Epithelial cell of proximal tubule (primary cell): ENCODE results near the gene NAA15. TPM values are rescaled to one million over a fixed set of nuclear protein-coding genes. Genes with fewer than 3 reads are reported as not detected.
A peak's percentile ranks its signal among the peaks of the same experiment; 100 is the strongest.

Source experiments
- DNase-seq: peaks from one replicate; pipeline ENCODE4 v3.0.0-alpha.2; 2011; ENCODE audit warnings: low read depth
- H3K4me3 ChIP-seq: 2 replicates; pipeline ENCODE4 v1.5.1; 2011; ENCODE audit warnings: low read depth, mild to moderate bottlenecking, low read length
- total RNA-seq: library from RNA; depleted of rRNA; stranded (reverse); fragments of >200 nt; gene quantifications from 2 replicates; pipeline ENCODE4 v1.2.3, GENCODE V29; 2015
- TF ChIP-seq, protein P1 (sequence below): conservative IDR thresholded peaks from 2 replicates; pipeline ENCODE4 v1.5.1; 2012; ENCODE audit warnings: low read depth, mild to moderate bottlenecking, low read length

NAA15 gene
- total RNA-seq, 1 donor from 2014 or later: 33.7 TPM

DNA sequence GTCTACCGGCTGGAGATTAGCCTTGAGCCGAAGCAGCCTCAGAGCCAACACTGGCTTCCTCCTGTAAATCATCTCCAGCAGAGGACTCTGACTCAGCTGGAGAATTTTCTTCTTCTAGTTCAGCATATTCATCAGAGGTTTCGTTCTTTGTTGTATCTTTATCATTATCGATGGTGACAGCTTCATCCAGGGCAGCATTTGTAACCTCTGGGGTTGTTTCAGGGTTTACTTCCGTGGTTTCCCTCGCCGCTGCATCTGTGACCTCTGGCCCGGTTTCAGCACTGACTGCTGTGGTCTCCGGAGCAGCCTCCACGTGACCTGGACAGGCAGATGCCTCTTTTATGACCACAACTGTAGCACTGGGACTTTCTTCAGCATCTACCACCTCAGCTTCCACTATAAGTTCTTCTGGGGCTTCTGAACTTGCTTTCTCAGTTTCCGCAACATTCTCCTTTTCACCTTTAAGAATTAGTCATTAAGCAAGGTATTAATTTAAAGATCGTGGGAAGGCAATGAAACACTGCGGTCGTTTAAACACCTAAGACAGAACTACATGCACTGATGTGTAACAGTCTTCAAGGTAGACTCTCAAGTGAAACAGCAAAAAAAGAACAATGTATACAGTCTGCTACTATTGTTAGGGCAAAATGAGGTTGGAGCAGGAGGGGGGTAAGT is 34.6 kb upstream of the NAA15 start:
- peak overlapping the region; percentile 49 for H3K4me3 ChIP-seq
- DNase-seq: peak; percentile 54
- TF ChIP-seq, protein P1, sequence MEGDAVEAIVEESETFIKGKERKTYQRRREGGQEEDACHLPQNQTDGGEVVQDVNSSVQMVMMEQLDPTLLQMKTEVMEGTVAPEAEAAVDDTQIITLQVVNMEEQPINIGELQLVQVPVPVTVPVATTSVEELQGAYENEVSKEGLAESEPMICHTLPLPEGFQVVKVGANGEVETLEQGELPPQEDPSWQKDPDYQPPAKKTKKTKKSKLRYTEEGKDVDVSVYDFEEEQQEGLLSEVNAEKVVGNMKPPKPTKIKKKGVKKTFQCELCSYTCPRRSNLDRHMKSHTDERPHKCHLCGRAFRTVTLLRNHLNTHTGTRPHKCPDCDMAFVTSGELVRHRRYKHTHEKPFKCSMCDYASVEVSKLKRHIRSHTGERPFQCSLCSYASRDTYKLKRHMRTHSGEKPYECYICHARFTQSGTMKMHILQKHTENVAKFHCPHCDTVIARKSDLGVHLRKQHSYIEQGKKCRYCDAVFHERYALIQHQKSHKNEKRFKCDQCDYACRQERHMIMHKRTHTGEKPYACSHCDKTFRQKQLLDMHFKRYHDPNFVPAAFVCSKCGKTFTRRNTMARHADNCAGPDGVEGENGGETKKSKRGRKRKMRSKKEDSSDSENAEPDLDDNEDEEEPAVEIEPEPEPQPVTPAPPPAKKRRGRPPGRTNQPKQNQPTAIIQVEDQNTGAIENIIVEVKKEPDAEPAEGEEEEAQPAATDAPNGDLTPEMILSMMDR: no peak

DNA sequence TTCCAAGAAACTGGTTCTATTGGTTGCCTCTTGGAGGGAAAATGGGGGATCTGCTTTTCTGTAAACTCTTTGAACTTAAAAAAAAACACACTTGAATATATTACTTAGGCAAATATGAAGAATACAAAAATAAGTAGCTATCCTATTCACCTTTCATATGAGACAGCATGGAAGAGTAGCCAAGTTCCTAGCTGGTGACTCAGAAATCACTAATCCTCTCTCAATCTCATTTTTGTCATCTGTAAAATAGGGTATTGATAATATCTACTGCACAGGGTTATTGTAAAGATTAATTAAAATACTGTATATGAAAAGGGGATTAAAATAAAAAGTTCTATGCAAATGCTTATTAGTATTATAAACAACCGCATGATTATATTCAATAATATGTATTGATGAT is 34.0 kb upstream of the NAA15 start:
- TF ChIP-seq, protein P1: no peak
- DNase-seq: no peak

DNA sequence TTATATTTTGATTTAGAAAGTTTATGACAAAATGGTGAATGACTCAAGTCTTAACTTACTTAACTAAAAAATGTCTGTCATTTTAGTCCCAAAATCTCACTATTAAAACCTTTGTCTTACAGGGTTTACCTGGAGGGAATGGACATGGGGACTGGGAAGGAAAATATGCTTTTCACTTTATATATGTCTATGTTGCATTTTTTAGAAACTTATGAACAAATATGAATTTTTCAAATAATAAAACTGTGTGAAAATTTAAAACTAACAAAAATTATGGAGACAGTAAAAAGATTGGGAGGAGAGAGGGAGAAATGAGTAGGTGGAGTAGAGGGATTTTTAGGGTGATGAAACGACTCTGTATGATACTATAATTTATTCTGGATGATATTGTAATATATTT is 27.5 kb upstream of the NAA15 start:
- TF ChIP-seq, protein P1: no peak
- no peak overlapping the region for H3K4me3 ChIP-seq
- no peak for DNase-seq

More for the DNA sequence above, 34.0 kb upstream of the NAA15 start:
- no peak overlapping the region for H3K4me3 ChIP-seq

DNA sequence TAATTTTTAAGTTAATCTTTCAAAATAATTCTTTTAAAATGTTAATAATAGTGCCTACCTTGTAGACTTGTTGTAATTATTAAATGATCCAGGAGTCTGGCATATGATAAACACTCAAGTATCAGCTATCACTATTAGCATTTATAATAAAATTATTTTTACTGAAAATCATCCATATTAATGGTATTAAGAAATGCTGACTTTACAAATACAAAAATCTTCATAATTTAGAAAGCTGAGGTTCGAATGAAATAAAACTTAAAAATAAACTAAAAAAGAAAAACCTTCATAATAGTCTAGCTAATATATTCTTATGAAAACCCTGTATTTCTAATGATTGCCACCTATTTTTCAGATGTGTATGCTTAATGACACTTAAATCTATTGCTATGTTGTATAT is 26.5 kb upstream of the NAA15 start:
- TF ChIP-seq, protein P1: no peak
- no peak for DNase-seq
- no peak overlapping the region for H3K4me3 ChIP-seq

DNA sequence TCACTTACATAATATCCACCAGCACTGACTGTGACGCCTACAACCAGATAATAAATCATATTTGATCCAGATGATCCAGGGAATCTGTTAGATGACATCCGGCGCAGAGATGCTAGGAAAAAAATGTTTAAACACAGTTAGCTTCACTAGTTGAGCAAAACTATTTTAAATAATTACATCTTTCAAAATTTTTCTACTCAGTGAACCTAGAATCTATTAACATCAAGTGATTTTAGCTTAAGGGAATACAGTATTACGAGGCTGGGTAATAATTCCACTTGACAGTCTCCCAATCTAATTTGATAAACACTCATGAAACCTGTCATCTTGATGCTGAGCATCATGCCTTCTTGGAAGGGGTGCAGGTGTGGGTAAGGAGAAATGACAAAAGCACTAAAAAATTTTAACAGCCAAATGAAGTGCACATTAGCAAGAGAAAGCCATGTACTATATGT is 26.0 kb upstream of the NAA15 start:
- TF ChIP-seq, protein P1: no peak
- DNase-seq: no peak
- no peak overlapping the region for H3K4me3 ChIP-seq

DNA sequence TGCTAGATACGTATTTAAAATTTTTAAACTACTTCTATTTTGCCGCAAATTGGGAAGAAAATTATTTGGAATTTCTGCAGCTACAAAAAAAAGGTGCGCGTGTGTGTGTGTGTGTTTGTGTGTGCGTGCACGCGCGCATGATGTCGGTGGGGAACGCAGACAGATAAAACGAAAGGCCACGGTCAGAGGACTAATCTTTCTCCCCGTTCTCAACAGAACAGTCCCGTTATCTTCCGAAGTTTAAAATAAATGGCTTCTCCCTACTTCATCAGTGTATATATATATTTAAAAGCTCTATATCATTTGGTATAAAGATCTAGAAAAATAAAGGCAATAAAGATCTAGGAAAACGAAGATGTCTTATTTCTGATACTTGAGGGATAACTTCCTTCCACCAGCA is 22.8 kb upstream of the NAA15 start:
- H3K4me3 ChIP-seq: no peak overlapping the region
- TF ChIP-seq, protein P1: no peak
- DNase-seq: no peak
